NCI-H1105 treated with DMSO at 0.1 percent for 48 hours (cell line): ENCODE data around the gene ENTPD1.
"Not testable (repeated sequence)": the region's sequence is repeated elsewhere in the genome, so short reads cannot be mapped to it uniquely, and the experiment has no call there.

Source experiments
- DNase-seq: peaks from one replicate; lab custom pipeline; 2025; lab: John Stamatoyannopoulos, UW

ENTPD1 gene

GRCh38 chr10:95866467-95866842 lies 110.5 kb downstream of the ENTPD1 start:
- no peak for DNase-seq

DNA sequence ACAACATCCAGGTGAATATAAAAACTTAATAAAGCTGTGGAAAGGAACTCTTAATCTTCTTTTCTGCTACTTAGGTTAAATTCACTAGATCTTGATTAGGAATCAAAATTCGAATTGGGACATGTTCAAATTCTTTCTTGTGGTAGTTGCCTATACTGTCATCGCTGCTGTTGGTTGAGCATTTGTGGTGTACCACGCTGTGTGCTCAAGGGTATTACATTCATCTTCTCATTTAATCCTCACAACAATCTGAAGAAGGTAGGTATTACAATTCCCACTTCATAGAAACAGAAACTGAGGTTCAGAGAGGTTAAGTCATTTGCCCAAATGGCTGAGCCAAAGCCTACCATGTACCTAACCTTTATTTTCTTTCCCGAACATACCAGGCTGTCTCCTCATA lies 111.9 kb downstream of the ENTPD1 start:
- DNase-seq: no peak

DNA sequence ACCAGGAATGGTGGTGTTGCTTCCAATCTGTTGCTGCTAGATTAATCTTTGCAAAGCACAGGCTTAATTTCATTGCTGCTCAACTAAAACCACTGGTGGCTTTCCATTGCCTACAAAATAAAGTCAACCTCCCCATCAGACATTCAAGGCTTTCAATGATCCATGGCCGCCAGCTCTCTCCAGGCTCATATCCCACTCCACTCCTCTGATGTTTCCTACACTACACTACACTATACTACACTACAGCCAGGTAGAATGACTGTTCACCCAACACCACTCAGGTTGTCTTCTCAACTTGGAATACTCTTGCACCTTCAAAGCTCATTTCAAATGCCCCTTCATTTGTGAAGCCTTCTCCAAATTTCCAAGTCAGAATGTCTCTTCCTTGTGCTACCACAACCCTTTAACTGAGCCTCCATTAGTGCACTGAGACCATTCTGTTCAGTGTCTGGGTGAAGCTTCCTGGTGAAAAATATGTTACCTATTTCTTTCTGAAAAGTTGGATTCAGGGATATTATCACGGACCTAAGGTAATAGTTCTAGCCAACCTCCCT lies 116.3 kb downstream of the ENTPD1 start:
- DNase-seq: no peak

DNA sequence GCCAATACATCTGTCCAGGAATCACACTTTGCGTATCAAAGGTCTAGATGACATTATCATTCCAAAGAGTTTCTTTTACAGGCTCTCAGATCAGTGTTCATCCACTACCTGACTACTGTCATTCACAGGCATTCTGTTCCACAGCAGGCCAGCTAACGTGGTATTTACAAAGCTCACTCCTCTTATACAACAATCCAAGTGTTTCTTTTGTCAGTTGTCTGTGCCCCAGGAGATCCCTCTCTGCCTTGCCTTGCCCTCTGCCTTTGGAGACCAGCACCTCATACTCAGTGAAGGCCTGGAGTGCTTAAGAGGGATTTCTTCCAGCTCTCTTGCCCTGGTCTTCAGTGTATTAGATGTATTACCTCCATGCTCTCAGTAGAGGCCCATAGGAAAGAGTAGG lies 117.2 kb downstream of the ENTPD1 start:
- no peak for DNase-seq

DNA sequence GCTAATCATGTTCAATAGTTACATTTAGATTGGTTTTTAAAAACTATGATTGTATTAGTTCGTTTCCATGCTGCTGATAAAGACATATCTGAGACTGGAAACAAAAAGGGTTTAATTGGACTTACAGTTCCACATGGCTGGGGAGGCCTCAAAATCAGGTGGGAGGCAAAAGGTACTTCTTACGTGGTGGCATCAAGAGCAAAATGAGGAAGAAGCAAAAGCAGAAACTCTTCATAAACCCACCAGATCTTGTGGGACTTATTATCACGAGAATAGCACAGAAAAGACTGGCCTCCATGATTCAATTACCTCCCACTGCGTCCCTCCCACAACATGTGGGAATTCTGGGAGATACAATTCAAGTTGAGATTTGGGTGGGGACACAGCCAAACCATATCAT lies 117.7 kb downstream of the ENTPD1 start:
- DNase-seq: no peak

DNA sequence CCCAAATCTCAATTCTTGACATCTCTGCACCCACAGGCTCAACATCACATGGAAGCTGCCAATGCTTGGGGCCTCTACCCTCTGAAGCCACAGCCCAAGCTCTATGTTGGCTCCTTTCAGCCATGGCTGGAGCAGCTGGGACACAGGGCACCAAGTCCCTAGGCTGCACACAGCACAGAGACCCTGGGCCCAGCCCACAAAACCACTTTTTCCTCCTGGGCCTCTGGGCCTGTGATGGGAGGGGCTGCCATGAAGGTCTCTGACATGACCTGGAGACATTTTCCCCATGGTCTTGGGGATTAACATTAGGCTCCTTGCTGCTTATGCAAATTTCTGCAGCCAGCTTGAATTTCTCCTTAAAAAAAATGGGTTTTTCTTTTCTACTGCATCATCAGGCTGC lies 118.8 kb downstream of the ENTPD1 start:
- not testable (repeated sequence) for DNase-seq

GRCh38 chr10:95876756-95877155 lies 120.8 kb downstream of the ENTPD1 start:
- no peak for DNase-seq

GRCh38 chr10:95877881-95878280 lies 121.9 kb downstream of the ENTPD1 start:
- no peak for DNase-seq

GRCh38 chr10:95880704-95881103 lies 124.7 kb downstream of the ENTPD1 start:
- DNase-seq: no peak

GRCh38 chr10:95881316-95881715 lies 125.4 kb downstream of the ENTPD1 start:
- DNase-seq: no peak

GRCh38 chr10:95889830-95890229 lies 133.9 kb downstream of the ENTPD1 start:
- no peak for DNase-seq

GRCh38 chr10:95896071-95896850 lies 140.3 kb downstream of the ENTPD1 start:
- no peak for DNase-seq

GRCh38 chr10:95905897-95906580 lies 150.1 kb downstream of the ENTPD1 start:
- DNase-seq: not testable (repeated sequence)

DNA sequence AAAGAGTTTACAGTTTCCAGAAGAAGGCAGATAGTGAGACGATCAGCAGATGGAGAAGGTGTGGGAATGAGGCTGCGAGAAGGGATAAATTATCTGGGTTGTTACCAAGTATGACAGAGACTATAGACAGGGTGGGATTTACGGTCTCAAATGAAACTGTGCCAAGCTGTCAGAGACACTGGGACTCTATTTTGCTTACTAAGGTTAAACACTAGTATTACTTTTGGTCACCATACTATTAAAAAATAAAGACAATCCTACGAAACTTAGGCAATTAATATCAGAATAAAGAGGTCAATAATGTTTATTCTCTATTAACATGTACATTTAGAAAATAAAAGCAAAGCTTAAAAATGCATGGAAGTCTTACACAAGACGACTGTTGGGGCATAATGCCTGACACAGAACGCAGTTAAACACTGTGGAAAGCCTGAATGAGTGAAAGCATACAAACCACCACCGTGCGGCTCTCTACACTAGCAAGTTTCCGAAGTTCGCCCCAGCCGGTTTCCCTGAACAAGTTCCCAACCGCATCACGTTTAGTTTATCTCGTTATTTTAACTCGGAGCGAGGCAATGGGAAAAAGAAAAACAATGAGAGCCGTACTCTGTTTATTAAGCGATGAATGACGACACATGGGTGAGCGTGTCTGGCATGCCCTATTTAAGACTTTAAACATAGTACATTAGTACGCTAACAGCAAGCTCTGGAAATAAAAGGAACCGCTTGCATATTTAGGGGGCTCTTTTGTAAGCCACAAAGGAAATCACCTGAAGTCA lies 150.9 kb downstream of the ENTPD1 start:
- peak; percentile 31 for DNase-seq

DNA sequence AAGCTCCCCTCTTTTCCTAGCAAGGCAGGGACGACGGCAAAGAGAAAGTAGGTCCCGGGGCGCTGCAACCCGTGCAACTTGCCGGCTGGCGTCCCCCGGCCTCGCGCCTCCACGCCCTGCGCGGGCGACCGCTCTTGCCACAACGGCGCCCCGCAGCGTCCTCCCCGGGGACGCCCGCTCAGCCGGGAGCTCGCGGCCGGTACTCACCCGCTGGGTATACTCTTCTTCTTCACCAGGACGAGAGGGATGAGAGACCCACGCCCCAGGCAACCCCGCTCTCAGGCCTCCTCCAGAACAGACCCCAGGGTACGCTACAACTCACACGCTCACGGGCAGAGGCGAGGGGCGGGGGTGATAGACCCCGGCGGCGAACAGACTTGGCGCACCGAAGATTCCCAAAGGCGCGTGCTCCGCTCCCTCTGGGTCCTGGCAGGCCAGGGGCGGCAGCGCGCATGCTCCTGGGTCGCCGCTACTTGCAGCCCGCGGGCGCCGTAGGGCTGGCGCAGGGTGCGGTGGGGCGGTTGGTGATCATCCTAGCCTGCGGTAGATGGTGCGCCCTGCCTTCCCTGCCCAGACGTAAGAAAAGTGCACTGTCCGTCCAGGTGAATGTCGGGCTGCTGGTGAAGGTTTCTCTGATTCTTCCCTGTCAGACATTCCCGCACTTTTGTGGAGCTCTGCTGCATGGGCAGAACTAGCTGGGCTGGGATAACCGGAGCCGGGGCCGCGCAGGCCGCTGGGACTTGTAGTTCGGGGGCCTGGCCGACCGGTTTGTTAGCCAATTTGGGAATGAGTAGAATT lies 151.7 kb downstream of the ENTPD1 start, which contains the start of gene CC2D2B:
Gene CC2D2B (plus strand): TSS at position 520 of the 798 bp plus-strand sequence. CDS start 3,349 bp downstream, outside the sequence.
- peak; percentile 70 for DNase-seq

DNA sequence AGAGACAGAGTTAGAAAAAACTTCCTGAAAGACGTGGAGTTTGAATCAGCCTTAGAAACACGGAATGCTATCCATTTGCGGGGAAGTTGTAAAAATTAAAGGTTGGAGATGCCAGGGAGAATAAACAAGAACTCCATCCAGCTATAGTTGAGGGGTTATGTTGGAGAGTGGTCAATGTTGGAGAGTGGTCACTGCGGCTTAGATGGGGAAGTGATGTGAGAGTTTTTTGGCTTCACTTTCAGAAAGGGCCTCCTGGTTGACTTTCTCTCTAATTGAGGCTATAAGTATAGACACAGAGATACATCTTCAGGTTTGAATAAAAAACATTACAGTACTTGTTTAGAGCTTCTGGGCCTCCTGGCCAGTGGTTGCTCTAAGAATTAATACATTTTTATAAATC lies 152.5 kb downstream of the ENTPD1 start:
- no peak for DNase-seq

DNA sequence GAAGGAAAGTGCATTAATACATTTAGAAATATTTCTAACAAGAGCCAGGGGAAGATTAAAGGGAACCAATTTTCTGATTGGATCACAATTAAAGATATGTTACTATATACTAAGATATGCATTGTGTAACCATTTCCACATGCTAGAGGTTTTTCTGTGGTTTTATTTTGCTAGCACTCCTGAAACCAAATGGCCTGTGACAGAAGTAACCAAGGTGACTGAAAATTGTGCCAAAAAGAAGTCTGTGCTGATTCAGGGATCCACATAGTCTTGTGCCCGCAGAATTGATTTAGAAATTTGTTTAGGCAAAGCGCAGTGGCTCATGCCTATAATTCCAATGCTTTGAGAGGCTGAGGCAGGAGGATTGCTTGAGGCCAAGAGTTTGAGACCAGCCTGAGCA lies 153.6 kb downstream of the ENTPD1 start:
- no peak for DNase-seq

DNA sequence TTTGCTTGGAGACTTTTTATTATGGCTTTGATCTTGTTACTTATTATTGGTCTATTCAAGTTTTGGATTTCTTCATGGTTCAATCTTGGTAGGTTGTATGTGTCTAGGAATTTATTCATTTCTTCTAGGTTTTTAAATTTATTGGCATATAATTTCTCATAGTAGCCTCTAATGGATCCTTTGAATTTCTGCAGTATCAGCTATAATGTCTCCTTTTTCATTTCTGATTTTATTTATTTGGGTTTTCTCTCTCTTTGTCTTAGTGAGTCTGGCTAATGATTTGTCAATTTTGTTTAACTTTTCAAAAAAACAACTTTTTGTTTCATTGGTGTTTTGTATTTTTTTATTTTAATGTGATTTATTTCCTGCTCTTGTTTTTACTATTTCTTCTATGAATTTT lies 160.1 kb downstream of the ENTPD1 start:
- DNase-seq: not testable (repeated sequence)
